Muscle layer of duodenum (tissue), 2 donors: ENCODE measurements around the gene SIDT2.

ENCODE experiments used
- H3K27ac ChIP-seq: one replicate; pipeline ENCODE4 v1.7.0; 2013; ENCODE audit warnings: mild to moderate bottlenecking, low read length
- H3K27me3 ChIP-seq: one replicate; pipeline ENCODE4 v1.7.0; 2013; ENCODE audit warnings: low read depth, mild to moderate bottlenecking, control low read depth, low read length
- H3K36me3 ChIP-seq, 2 donors: one replicate each; pipeline ENCODE4 v1.7.0; 2013; ENCODE audit warnings: low read length in 2 of 2, control low read depth in 1 of 2, mild to moderate bottlenecking in 1 of 2; ENCODE audit not compliant: insufficient read depth in 2 of 2, control insufficient read depth in 1 of 2
- H3K4me1 ChIP-seq, 2 donors: one replicate each; pipeline ENCODE4 v1.7.0; 2013; ENCODE audit warnings: low read length in 2 of 2, mild to moderate bottlenecking in 2 of 2, control low read depth in 1 of 2, moderate library complexity in 1 of 2; ENCODE audit not compliant: insufficient read depth in 2 of 2, control insufficient read depth in 1 of 2
- H3K4me3 ChIP-seq, 2 donors: one replicate each; pipeline ENCODE4 v1.7.0; 2013; ENCODE audit warnings: low read length in 2 of 2, low read depth in 1 of 2, mild to moderate bottlenecking in 1 of 2
- H3K9me3 ChIP-seq, 2 donors: one replicate each; pipeline ENCODE4 v1.7.0; 2013; ENCODE audit warnings: low read length in 2 of 2, control low read depth in 1 of 2, mild to moderate bottlenecking in 1 of 2; ENCODE audit not compliant: control insufficient read depth in 1 of 2
- donor health status: healthy.

The SIDT2 gene

GRCh38 chr11:117172724-117173421 is 5.7 kb upstream of the SIDT2 start:
- Histone ChIP-seq H3K4me1 (peaks cover 0 to 7% of the 10 kb centered on the region in 2 donors), H3K27me3 (no peaks in the 10 kb centered on the region), H3K36me3 (peaks cover 10 to 13% of the 10 kb centered on the region in 2 donors), H3K27ac (no peak overlapping the region), H3K4me3 (no peak overlapping the region), H3K9me3 (no peaks in the 10 kb centered on the region)

- Histone ChIP-seq H3K27me3 (no peaks in the 10 kb centered on the region), H3K27ac (no peak overlapping the region), H3K9me3 (no peaks in the 10 kb centered on the region), H3K36me3 (peaks cover 0 to 10% of the 10 kb centered on the region in 2 donors), H3K4me3 (no peak overlapping the region), H3K4me1 (peaks cover 0 to 17% of the 10 kb centered on the region in 2 donors)
Observed at GRCh38 chr11:117175104-117175503, 3.4 kb upstream of the SIDT2 start.

GRCh38 chr11:117175781-117176180 is 2.8 kb upstream of the SIDT2 start:
- Histone ChIP-seq H3K36me3 (peaks cover 0 to 9% of the 10 kb centered on the region in 2 donors), H3K27ac (no peak overlapping the region), H3K9me3 (no peaks in the 10 kb centered on the region), H3K4me1 (peaks cover 2 to 24% of the 10 kb centered on the region in 2 donors), H3K4me3 (no peak overlapping the region), H3K27me3 (no peaks in the 10 kb centered on the region)

DNA sequence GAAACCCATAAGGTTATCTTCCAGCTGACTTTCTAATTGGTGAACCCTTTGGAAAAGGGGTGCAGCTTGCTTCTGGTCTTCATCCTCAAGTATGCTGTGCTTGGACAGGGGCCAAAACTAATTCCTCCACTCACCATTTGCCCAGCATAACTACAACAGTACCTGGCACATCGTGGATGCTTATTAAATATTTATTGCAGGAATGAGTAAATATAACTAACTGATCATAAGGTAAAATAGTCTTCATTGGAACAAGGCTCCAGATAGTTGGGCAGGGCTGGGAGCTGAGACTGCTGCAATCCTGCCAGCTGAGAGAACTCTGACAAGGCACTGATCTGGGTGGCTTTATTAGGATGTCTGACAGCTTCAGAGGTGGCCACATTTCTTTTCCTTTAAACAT is 2.4 kb upstream of the SIDT2 start:
- H3K27me3 ChIP-seq = no peaks in the 10 kb centered on the region
- H3K36me3 ChIP-seq = peaks cover 0 to 5% of the 10 kb centered on the region in 2 donors
- H3K4me3 ChIP-seq = no peak overlapping the region
- no peak overlapping the region for H3K27ac ChIP-seq
- H3K9me3 ChIP-seq = no peaks in the 10 kb centered on the region
- peaks cover 6 to 28% of the 10 kb centered on the region in 2 donors for H3K4me1 ChIP-seq

GRCh38 chr11:117177534-117178209 is 871 bp upstream of the SIDT2 start:
- Histone ChIP-seq H3K36me3 (peaks cover 3 to 8% of the 10 kb centered on the region in 2 donors), H3K27ac (peak overlapping the region; percentile 83), H3K4me3 (peak overlapping the region; percentile 66 to 71), H3K27me3 (no peaks in the 10 kb centered on the region), H3K4me1 (peaks cover 6 to 27% of the 10 kb centered on the region in 2 donors), H3K9me3 (no peaks in the 10 kb centered on the region)

DNA sequence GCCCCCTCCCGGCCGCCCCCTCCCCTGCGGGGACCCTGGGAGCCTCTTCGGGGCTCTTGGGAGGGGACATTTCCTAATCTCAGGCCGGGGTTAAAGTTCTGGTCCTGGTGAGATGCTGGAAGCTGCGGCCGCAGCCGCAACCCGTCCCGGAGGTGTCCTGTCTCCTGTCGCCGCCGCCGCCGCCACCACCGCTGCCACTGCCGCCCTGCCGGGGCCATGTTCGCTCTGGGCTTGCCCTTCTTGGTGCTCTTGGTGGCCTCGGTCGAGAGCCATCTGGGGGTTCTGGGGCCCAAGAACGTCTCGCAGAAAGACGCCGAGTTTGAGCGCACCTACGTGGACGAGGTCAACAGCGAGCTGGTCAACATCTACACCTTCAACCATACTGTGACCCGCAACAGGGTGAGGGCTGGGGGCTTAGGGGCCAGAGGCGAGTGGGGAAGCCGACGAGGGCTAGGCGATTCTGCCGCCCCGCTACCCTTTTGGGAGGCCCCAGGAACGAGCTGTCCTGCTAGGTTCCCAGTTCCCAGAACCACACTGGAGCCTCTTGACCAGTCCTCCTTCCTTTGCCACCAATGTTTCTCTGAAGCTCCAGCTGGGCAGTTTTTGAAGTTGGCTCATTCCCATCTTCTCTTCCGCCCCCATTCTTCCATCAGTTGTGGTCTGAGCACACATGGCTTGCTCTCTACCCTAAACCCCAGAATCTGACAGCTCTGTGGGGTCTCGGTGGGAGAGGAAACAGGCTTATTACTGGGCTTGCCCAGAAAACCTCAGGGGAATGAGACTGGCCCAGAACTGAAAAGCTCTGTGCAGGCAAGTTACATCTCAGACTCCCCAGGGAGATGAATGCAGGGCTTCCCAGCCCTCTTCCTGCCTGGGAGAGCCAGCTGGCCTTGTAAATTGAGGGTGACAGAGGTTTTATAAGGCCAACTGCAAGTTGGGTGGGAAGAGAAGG is 781 bp downstream of the SIDT2 start:
- Histone ChIP-seq H3K4me3 (peak overlapping the region; percentile 71 to 90), H3K27me3 (no peaks in the 10 kb centered on the region), H3K36me3 (peaks cover 5 to 20% of the 10 kb centered on the region in 2 donors), H3K27ac (peak overlapping the region; percentile 62), H3K4me1 (peaks cover 6 to 27% of the 10 kb centered on the region in 2 donors), H3K9me3 (no peaks in the 10 kb centered on the region)

DNA sequence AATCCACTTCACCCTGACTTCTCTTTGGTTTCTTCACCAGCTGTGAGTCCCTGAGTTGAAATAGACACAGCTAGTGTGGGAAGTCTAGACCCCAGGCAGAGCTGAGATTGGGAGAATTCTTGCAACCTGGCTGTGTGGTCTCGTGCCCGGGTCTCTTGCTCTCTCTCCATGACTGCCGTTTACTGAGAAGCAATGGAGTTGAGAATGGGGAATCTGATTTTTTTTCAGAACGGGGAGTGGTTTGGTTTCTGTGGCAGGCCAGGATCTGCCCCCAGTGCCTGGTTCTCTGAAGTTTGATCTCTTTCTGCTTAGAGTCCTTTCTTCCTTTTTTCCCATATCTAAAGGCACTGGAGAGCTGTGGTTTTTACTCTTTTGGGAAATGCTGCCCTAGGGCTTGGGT is 1.5 kb downstream of the SIDT2 start:
- Histone ChIP-seq H3K4me3 (peak overlapping the region; percentile 71 to 90), H3K36me3 (peaks cover 5 to 21% of the 10 kb centered on the region in 2 donors), H3K9me3 (no peaks in the 10 kb centered on the region), H3K4me1 (peaks cover 6 to 27% of the 10 kb centered on the region in 2 donors), H3K27me3 (no peaks in the 10 kb centered on the region), H3K27ac (peak overlapping the region; percentile 62)

DNA sequence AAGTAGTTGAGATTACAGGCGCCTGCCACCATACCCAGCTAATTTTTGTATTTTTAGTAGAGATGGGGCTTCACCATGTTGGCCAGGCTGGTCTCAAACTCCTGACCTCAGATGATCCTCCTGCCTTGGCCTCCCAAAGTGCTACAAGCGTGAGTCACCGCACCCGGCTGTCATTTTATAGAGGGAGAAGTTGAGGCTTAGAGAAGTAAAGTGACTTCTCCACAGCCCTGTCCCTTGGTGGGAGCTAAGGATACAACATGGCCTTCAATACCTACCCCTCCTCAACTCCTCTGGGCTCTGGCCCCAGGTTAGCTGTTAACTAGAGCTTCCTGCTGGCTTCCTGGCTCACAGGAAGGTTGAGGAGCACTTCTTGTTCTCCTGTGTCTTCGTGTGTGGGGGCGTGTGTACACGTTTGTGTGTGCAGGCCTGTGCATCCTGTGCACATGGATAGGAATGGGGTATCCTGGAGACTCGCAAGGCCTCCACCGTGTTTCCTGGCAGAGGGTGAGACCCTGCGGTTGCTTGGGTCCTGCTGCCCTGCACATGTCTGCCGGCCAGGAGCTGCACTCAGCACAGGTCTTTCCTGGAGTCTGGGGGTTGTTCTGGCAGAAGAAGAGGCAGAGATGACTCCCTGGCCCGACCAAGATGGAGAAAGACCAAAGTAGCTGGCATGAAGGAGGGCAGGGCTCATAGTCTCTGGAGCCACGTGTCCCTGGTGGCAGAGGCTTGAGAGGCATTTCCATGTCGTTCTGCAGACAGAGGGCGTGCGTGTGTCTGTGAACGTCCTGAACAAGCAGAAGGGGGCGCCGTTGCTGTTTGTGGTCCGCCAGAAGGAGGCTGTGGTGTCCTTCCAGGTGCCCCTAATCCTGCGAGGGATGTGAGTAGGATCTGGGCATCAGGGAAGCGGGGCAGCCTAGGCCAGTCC is 2.4 kb downstream of the SIDT2 start:
- Histone ChIP-seq H3K27ac (no peak overlapping the region), H3K9me3 (no peaks in the 10 kb centered on the region), H3K4me3 (peak overlapping the region; percentile 35 to 39), H3K4me1 (peaks cover 6 to 27% of the 10 kb centered on the region in 2 donors), H3K27me3 (no peaks in the 10 kb centered on the region), H3K36me3 (peaks cover 5 to 23% of the 10 kb centered on the region in 2 donors)

GRCh38 chr11:117181586-117182550 is 3.3 kb downstream of the SIDT2 start:
- Histone ChIP-seq H3K9me3 (no peaks in the 10 kb centered on the region), H3K36me3 (peaks cover 5 to 32% of the 10 kb centered on the region in 2 donors), H3K27ac (no peak overlapping the region), H3K4me3 (no peak overlapping the region), H3K4me1 (peaks cover 6 to 27% of the 10 kb centered on the region in 2 donors), H3K27me3 (no peaks in the 10 kb centered on the region)
